Aorta (tissue), 5 donors: ENCODE measurements around the gene ANP32B. TPM values are rescaled to one million over a fixed set of nuclear protein-coding genes. Genes with fewer than 3 reads are reported as not detected.

Experiments
- ATAC-seq: fragments of 200-7000 bp; cut with Tn5 transposase; one replicate; pipeline ENCODE4 v1.9.1; 2022; ENCODE audit warnings: moderate library complexity; ENCODE audit not compliant: low FRiP score
- DNase-seq, 2 donors: peaks; one replicate each; pipeline ENCODE4 v3.0.0-alpha.2; 2020
- H3K27ac ChIP-seq, 2 donors: one replicate each; pipeline ENCODE4 v1.5.1; 2013; ENCODE audit warnings: low read length in 2 of 2, mild to moderate bottlenecking in 2 of 2, moderate library complexity in 2 of 2, control low read depth in 1 of 2, inconsistent platforms in 1 of 2, low read depth in 1 of 2
- H3K27me3 ChIP-seq, 2 donors: one replicate each; pipeline ENCODE4 v1.6.1; 2013; ENCODE audit warnings: control low read depth in 1 of 2, low read length in 1 of 2, mild to moderate bottlenecking in 1 of 2, moderate library complexity in 1 of 2; ENCODE audit not compliant: insufficient read depth in 2 of 2, control insufficient read depth in 1 of 2
- H3K36me3 ChIP-seq, 2 donors: one replicate each; pipeline ENCODE4 v1.6.1; 2013; ENCODE audit warnings: control low read depth in 1 of 2, low read length in 1 of 2, mild to moderate bottlenecking in 1 of 2; ENCODE audit not compliant: insufficient read depth in 2 of 2, control insufficient read depth in 1 of 2
- H3K4me1 ChIP-seq, 2 donors: one replicate each; pipeline ENCODE4 v1.6.1; 2013; ENCODE audit warnings: low read length in 2 of 2, control low read depth in 1 of 2, mild to moderate bottlenecking in 1 of 2, moderate library complexity in 1 of 2; ENCODE audit not compliant: insufficient read depth in 2 of 2, control insufficient read depth in 1 of 2
- H3K4me3 ChIP-seq, 2 donors: one replicate each; pipeline ENCODE4 v1.5.1; 2013; ENCODE audit warnings: low read length in 2 of 2, control low read depth in 1 of 2, mild to moderate bottlenecking in 1 of 2
- H3K9me3 ChIP-seq: one replicate; pipeline ENCODE4 v1.6.1; 2013; ENCODE audit warnings: mild to moderate bottlenecking, low read length; ENCODE audit not compliant: control insufficient read depth
- WGBS, 2 donors: extraction: QIAGEN DNeasy Blood & Tissue Kit; methylation state at CpG; one replicate each; pipeline ENCODE4 v1.1.7; 2013; 5-methylcytosine and 5-hydroxymethylcytosine counted together
- intact Hi-C, 2 donors: fragments of 100-400 bp; cut with DNase I; formaldehyde crosslinking; loops; one replicate each; pipeline versions ENCODE4 v1.14.2 to v1.15.0; 2022
- long read RNA-seq, 2 donors: library from polyadenylated mRNA; unstranded; transcript quantifications; one replicate each; pipeline ENCODE4 v2.0.0, GENCODE V29; 2020 to 2021
- polyA plus RNA-seq, 2 donors: library from polyadenylated mRNA; stranded (reverse); fragments of 200-250 nt; gene quantifications; one replicate each; pipeline ENCODE4 v1.2.3, GENCODE V29; 2013
- total RNA-seq, 2 donors: library from RNA; stranded (reverse); fragmentation: NEBNext Ultra II Directional; extraction: Animal tissue kit (Norgen Biotek cat#: 25700); gene quantifications; one replicate each; pipeline ENCODE4 v1.2.1, GENCODE V29; 2021
- donor health status: healthy with polysubstance abuse.
- donor health status: Bipolar disorder and iron deficiency.
- donor health status: DM: no; HTN: no; CAD: no.
- donor health status: DM: no; HTN: no; CAD: no.
- donor health status: DM: yes; HTN: yes; CAD: no.

Gene ANP32B
- 100 to 1,000 TPM in 1 of 2 donors, 10 to 100 TPM in 1; 98.6 to 111 TPM for total RNA-seq
- polyA plus RNA-seq = 100 to 1,000 TPM; 132 to 350 TPM
- long read RNA-seq, donor 1, transcript ANP32B-201 (7 exons, 1,463 nt) = major isoform, 351 of 391 reads
- long read RNA-seq, donor 1, partial matches to known transcripts = 14 of 391 reads
- long read RNA-seq, donor 1, other reads (novel, unspliced or antisense) = 26 of 391 reads
- long read RNA-seq, donor 2, transcript ANP32B-201 (7 exons, 1,463 nt) = major isoform, 72 of 78 reads
- long read RNA-seq, donor 2, partial matches to known transcripts = 0 of 78 reads
- long read RNA-seq, donor 2, other reads (novel, unspliced or antisense) = 6 of 78 reads

DNA sequence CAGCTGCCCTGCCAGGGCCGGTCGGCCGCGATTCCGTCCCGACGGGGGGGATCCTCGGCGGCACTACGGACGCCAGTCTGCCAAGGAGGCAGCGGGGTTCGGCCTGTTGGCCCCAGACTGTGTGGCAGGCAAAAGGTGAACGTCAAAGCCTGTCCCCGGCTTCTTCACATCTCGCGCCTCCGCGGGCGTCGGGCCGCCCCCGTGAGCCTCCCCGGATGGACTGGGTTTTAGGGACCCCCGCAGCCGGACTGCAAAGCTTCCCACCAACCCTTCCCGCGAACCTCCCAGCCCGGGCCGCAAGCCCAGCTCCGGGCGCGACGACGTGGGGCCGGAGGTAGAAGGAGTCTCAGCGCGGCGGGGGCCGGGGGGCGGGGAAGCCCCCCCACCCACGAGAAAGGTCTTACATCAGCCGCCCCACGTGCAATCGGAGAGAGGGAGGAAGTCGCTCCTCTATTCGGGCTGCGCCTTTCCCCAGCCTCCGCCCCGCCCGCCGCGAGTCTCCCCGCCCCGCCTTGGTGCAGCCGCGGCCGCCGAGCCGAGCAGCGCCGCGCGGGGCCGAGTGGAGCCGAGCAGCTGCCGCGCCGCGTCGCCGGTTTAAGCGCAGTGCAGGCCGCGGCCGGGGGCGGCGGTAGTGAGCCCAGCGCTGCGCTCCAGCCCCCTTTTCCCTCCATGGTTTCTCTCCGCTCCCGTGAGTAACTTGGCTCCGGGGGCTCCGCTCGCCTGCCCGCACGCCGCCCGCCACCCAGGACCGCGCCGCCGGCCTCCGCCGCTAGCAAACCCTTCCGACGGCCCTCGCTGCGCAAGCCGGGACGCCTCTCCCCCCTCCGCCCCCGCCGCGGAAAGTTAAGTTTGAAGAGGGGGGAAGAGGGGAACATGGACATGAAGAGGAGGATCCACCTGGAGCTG lies at the start of gene ANP32B:
Gene ANP32B (plus strand): TSS at position 659 of the 906 bp plus-strand sequence. CDS start 215 bp downstream, at position 874.
- Histone ChIP-seq H3K9me3 (no peaks in the 10 kb centered on the region), H3K27ac (peak within 1 kb of the TSS; percentile 84 to 90), H3K36me3 (no peaks in the 10 kb centered on the region), H3K4me3 (peak within 1 kb of the TSS; percentile 98), H3K4me1 (peaks cover 0 to 2% of the 10 kb centered on the region in 2 donors), H3K27me3 (no peaks in the 10 kb centered on the region)
- intact Hi-C loops = loop anchor here (2.0 to 10.0 kb wide), 4 partner anchors 39 to 274 kb away; partner anchors contain the start of genes TRMO (in 2 of the 2) and TBC1D2 (in 1 of the 2)
- WGBS, 2 donors = 0 to 1% methylated on average over 75 to 105 of the region's 105 CpGs
- ATAC-seq = peak; percentile 96
- peak; percentile 94 to 97 for DNase-seq

DNA sequence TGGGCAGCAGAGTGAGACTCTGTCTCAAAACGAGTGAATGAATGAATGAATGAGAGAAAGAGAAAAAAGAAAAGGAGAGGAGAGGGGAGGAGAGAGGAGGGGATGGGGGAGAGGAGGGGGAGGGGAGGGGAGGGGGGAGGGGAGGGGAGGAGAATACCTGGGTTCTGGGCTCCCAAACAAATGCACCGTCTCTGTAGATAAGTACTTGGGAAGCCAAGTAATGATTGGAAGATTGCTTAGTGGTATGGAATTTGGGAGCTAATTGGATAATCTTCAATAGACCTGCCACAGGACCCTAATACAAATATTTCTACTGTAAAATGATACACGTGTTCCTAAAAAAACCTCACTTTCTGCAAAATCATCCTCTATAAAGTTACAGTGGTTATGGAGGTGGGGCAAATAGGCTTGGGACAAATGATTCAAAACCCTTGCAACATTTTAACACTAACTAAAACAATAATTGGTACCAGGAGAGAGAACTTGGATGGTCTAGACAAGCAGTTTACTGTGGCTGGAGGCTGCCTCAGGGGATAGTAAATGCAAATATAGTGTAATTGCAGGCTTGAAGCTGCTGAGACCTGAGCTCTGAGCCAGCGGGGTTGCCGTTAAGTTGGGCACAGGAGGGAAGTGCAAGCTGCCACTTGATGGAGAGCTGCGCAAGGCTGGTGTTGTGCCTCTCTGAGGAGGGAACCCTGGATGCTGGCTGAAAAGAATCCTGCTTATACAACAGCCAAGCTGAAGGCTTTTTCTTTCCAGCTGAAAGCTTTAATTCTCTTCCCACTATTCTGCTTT lies 48.6 kb upstream of the ANP32B start:
- H3K36me3 ChIP-seq = no peaks in the 10 kb centered on the region
- H3K9me3 ChIP-seq = no peaks in the 10 kb centered on the region
- no peak overlapping the region for H3K27ac ChIP-seq
- H3K4me3 ChIP-seq = no peak overlapping the region
- no peaks in the 10 kb centered on the region for H3K27me3 ChIP-seq
- intact Hi-C loops = no loop called here
- H3K4me1 ChIP-seq = no peaks in the 10 kb centered on the region
- WGBS, 2 donors = 22 to 33% methylated on average over 6 of the region's 6 CpGs
- ATAC-seq = no peak
- no peak for DNase-seq

DNA sequence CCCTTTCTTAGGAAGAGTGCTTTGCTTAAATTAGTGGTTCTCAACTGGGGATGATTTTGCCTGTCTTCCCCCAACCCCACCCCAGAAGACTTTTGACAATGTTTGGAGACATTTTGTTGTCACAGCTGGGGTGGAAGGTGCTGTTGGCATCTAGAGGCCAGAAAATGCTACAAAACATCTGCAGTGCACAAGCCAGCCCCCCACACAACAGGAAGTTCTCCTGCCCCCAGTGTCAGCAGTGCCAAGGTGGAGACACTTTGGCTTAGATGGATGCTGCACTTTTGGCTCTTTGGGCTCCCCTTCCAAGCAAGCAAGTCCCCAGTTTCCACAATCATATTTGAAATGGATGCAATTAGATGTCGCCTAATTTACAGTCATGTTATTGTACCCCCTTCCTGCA lies 47.9 kb upstream of the ANP32B start:
- Histone ChIP-seq H3K9me3 (no peaks in the 10 kb centered on the region), H3K4me1 (no peaks in the 10 kb centered on the region), H3K27me3 (no peaks in the 10 kb centered on the region), H3K36me3 (no peaks in the 10 kb centered on the region), H3K4me3 (no peak overlapping the region), H3K27ac (no peak overlapping the region)
- WGBS, 2 donors = 74% methylated on average over 1 of the region's 1 CpG
- intact Hi-C loops = no loop called here
- ATAC-seq (no peak), DNase-seq (no peak)

DNA sequence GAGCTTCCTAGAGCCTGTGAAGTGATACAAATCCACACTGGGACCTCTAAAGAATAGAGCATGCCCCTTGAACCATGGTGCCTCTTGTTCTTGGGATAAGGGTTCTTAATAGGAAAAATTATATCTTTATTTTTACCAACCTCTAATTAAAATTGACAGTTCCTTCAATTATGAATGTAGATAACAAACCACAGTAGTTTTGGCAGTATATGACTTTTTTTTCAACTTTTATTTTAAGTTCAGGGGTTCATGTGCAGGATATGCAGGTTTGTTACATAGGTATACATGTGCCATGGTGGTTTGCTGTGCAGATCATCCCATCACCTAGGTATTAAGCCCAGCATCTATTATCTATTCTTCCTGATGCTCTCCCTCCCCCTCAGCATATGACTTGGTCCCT lies 46.1 kb upstream of the ANP32B start:
- Histone ChIP-seq H3K9me3 (no peaks in the 10 kb centered on the region), H3K36me3 (no peaks in the 10 kb centered on the region), H3K27me3 (no peaks in the 10 kb centered on the region), H3K27ac (no peak overlapping the region), H3K4me3 (no peak overlapping the region), H3K4me1 (no peaks in the 10 kb centered on the region)
- intact Hi-C loops = no loop called here
- no peak for DNase-seq
- no peak for ATAC-seq

GRCh38 chr9:97938081-97938644 lies 45.0 kb upstream of the ANP32B start, which contains the start of gene HEMGN:
TSS of gene HEMGN (minus strand) at chr9:97938172. CDS start at chr9:97938136, 36 bp downstream.
- Histone ChIP-seq H3K9me3 (no peaks in the 10 kb centered on the region), H3K4me3 (no peak within 1 kb of the TSS), H3K27me3 (no peaks in the 10 kb centered on the region), H3K27ac (no peak within 1 kb of the TSS), H3K4me1 (no peaks in the 10 kb centered on the region), H3K36me3 (no peaks in the 10 kb centered on the region)
- ATAC-seq (no peak), DNase-seq (no peak)
- WGBS, 2 donors = 61 to 63% methylated on average over 3 of the region's 3 CpGs
- intact Hi-C loops = no loop called here

DNA sequence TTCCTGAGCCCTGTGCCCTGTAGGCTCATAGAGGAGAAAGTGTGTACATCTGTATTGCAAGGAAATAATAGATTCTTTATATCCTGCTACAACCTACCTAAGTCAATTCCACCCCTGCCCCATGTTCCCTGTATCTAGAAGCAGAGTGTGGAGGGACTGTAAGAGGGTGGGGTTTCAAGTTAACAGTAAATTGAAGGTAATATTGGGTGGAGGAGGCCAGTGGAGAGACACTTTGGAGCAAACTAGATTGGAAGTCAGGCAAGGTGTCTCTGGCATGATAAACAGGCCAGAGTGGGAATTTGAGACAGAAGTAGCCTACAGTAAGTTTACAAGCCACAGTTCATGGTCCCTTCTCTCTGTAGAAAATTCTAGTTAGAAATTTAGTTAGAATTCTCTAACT lies 42.9 kb upstream of the ANP32B start:
- DNase-seq (no peak), ATAC-seq (no peak)
- Histone ChIP-seq H3K27ac (no peak overlapping the region), H3K4me1 (no peaks in the 10 kb centered on the region), H3K4me3 (no peak overlapping the region), H3K36me3 (no peaks in the 10 kb centered on the region), H3K9me3 (no peaks in the 10 kb centered on the region), H3K27me3 (no peaks in the 10 kb centered on the region)
- intact Hi-C loops = no loop called here

- DNase-seq = no peak
- no peaks in the 10 kb centered on the region for H3K36me3 ChIP-seq
- no peak for ATAC-seq
- no peak overlapping the region for H3K27ac ChIP-seq
- no peaks in the 10 kb centered on the region for H3K4me1 ChIP-seq
- intact Hi-C loops = no loop called here
- no peaks in the 10 kb centered on the region for H3K9me3 ChIP-seq
- 59 to 65% methylated on average over 3 of the region's 3 CpGs for WGBS, 2 donors
- H3K27me3 ChIP-seq = no peaks in the 10 kb centered on the region
- H3K4me3 ChIP-seq = no peak overlapping the region
Observed at GRCh38 chr9:97940741-97941140, 42.4 kb upstream of the ANP32B start.

GRCh38 chr9:97941323-97941722 lies 41.8 kb upstream of the ANP32B start:
- ATAC-seq = no peak
- no peaks in the 10 kb centered on the region for H3K9me3 ChIP-seq
- 79% methylated on average over 1 of the region's 1 CpG for WGBS, 2 donors
- H3K36me3 ChIP-seq = no peaks in the 10 kb centered on the region
- intact Hi-C loops = no loop called here
- H3K27ac ChIP-seq = no peak overlapping the region
- no peaks in the 10 kb centered on the region for H3K27me3 ChIP-seq
- no peak overlapping the region for H3K4me3 ChIP-seq
- DNase-seq = no peak
- H3K4me1 ChIP-seq = no peaks in the 10 kb centered on the region
